HepG2 (cell line): ENCODE measurements around the gene CLPX. TPM values are rescaled to one million over a fixed set of nuclear protein-coding genes. Genes with fewer than 3 reads are reported as not detected.

Experiments
- CREM ChIP-seq, 2 experiments: sonication (generic) in 1 of 2; formaldehyde crosslinking in 1 of 2; IDR thresholded peaks; 2 replicates each; pipeline versions ENCODE4 v1.4.0 to v1.6.1; 2016 to 2020; ENCODE audit warnings: antibody characterized with exemption in 1 of 2, mild to moderate bottlenecking in 1 of 2, missing genetic modification reagents in 1 of 2
- CSRNP2 ChIP-seq: sonication (generic); formaldehyde crosslinking; conservative IDR thresholded peaks from 2 replicates; pipeline ENCODE4 v1.8.0; 2022; ENCODE audit warnings: low read depth, missing genetic modification reagents
- ELF4 ChIP-seq: sonication (generic); formaldehyde crosslinking; IDR thresholded peaks from 2 replicates; pipeline ENCODE4 v1.5.0; 2020; ENCODE audit warnings: missing genetic modification reagents, mild to moderate bottlenecking, moderate library complexity, borderline replicate concordance
- FOSL2 ChIP-seq: sonication (generic); formaldehyde crosslinking; IDR thresholded peaks from 2 replicates; pipeline ENCODE4 v1.4.0; 2020; ENCODE audit warnings: missing genetic modification reagents
- HDAC1 ChIP-seq: sonication (generic); formaldehyde crosslinking; IDR thresholded peaks from 2 replicates; pipeline ENCODE4 v1.5.1; 2020; ENCODE audit warnings: mild to moderate bottlenecking, missing genetic modification reagents
- IRF2 ChIP-seq: IDR thresholded peaks from 2 replicates; pipeline ENCODE4 v1.6.1; 2018; ENCODE audit warnings: missing genetic modification reagents, missing compliant biosample characterization
- MTA3 ChIP-seq: sonication (generic); formaldehyde crosslinking; IDR thresholded peaks from 2 replicates; pipeline ENCODE4 v1.4.0; 2020; ENCODE audit warnings: missing genetic modification reagents
- MTF2 ChIP-seq: sonication (generic); formaldehyde crosslinking; IDR thresholded peaks from 2 replicates; pipeline ENCODE4 v1.5.0; 2020; ENCODE audit warnings: missing genetic modification reagents, borderline replicate concordance
- NONO ChIP-seq, 2 experiments: fragments of 450-650 bp in 1 of 2; sonication (generic) in 1 of 2; formaldehyde crosslinking in 1 of 2; IDR thresholded peaks in 1 of 2; conservative IDR thresholded peaks in 1 of 2; 2 replicates each; pipeline versions ENCODE4 v1.6.1 to v1.8.0; 2017 to 2022; ENCODE audit warnings: mild to moderate bottlenecking in 1 of 2, missing genetic modification reagents in 1 of 2, moderate library complexity in 1 of 2
- POGK ChIP-seq: sonication (generic); formaldehyde crosslinking; conservative IDR thresholded peaks from 2 replicates; pipeline ENCODE4 v1.8.0; 2022; ENCODE audit warnings: mild to moderate bottlenecking, moderate library complexity, missing genetic modification reagents
- RBM39 ChIP-seq: fragments of 200-400 bp; formaldehyde crosslinking; IDR thresholded peaks from one replicate; pipeline ENCODE4 v1.6.1; 2018; ENCODE audit warnings: antibody characterized with exemption, mild to moderate bottlenecking, low read depth, low read length; ENCODE audit not compliant: poor library complexity, severe bottlenecking
- SALL1 ChIP-seq: sonication (generic); formaldehyde crosslinking; IDR thresholded peaks from 2 replicates; pipeline ENCODE4 v1.8.0; 2022; ENCODE audit warnings: mild to moderate bottlenecking, missing genetic modification reagents
- ZFP82 ChIP-seq: sonication (generic); formaldehyde crosslinking; IDR thresholded peaks from 2 replicates; pipeline ENCODE4 v1.5.1; 2020; ENCODE audit warnings: mild to moderate bottlenecking, missing genetic modification reagents, borderline replicate concordance
- ZNF546 ChIP-seq: sonication (generic); formaldehyde crosslinking; conservative IDR thresholded peaks from 2 replicates; pipeline ENCODE4 v1.8.1; 2023; ENCODE audit warnings: mild to moderate bottlenecking, missing genetic modification reagents
- ZSCAN12 ChIP-seq: sonication (generic); formaldehyde crosslinking; IDR thresholded peaks from 2 replicates; pipeline ENCODE4 v1.9.0; 2021; ENCODE audit warnings: mild to moderate bottlenecking, missing genetic modification reagents
- polyA plus RNA-seq, 8 experiments: library from polyadenylated mRNA; depleted of rRNA in 3 of 8; stranded (reverse) in 7 of 8; unstranded in 1 of 8; fragments of >200 nt; fragmentation: Illumina TruSeq in 4 of 8; extraction: Trizol in 4 of 8; gene quantifications; 2 replicates each; pipeline versions ENCODE4 v1.2.1 to v1.2.3, GENCODE V29; 2011 to 2016; ENCODE audit warnings: low read depth in 4 of 8, missing spikeins in 1 of 8, mixed read lengths in 1 of 8; ENCODE audit not compliant: insufficient read depth in 1 of 8
- total RNA-seq, 5 experiments: library from RNA; depleted of rRNA; stranded (reverse); fragments of >200 nt; fragmentation: Illumina TruSeq; extraction: Trizol; gene quantifications; 2 replicates each; pipeline ENCODE4 v1.2.3, GENCODE V29; 2016; ENCODE audit warnings: low read depth in 1 of 5
- TF ChIP-seq, protein P1 (sequence below), 2 experiments: sonication (generic) in 1 of 2; formaldehyde crosslinking in 1 of 2; IDR thresholded peaks; 2 replicates each; pipeline versions ENCODE4 v1.4.0 to v1.6.1; 2018 to 2020; ENCODE audit warnings: missing genetic modification reagents in 2 of 2, borderline replicate concordance in 1 of 2, low read depth in 1 of 2, mild to moderate bottlenecking in 1 of 2, missing biosample characterization in 1 of 2
- TF ChIP-seq, protein P2 (sequence below): sonication (generic); formaldehyde crosslinking; IDR thresholded peaks from 2 replicates; pipeline ENCODE4 v1.4.0; 2020; ENCODE audit warnings: missing genetic modification reagents

CLPX gene
- total and polyA plus RNA-seq, 2 of the 13 experiments (the other 11 are each of a cell fraction or from before 2014, with no cell fraction given), result 33.9 to 61.3 TPM

DNA sequence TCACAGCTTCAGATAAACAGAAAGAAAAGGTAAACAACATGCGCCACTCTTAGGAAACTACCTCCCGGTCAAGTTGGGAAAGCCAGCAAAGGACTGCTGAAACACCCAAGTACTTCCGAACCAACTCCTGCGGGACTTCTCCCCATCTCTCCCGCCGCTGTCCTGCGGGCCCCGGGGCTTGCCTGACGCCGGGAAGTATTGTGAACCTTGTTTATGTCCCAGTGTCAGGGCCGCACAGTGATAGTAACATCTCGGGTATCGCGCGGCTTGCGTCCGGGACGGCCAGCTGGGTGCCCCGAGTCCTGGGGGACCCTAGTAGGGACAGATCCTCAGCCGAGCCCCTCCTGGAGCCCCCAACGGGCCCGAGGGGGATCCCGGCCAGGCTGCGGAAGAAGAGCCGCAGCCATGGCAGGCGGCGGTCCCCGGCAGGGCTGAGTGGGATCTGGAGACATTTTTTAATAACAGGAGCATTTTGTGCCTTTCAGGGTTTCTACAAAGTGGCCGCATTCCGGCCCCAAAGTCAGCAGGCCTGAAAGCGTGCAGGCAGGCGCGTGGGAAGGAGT lies 756 bp downstream of the CLPX start (continued):
- TF ChIP-seq, protein P1, sequence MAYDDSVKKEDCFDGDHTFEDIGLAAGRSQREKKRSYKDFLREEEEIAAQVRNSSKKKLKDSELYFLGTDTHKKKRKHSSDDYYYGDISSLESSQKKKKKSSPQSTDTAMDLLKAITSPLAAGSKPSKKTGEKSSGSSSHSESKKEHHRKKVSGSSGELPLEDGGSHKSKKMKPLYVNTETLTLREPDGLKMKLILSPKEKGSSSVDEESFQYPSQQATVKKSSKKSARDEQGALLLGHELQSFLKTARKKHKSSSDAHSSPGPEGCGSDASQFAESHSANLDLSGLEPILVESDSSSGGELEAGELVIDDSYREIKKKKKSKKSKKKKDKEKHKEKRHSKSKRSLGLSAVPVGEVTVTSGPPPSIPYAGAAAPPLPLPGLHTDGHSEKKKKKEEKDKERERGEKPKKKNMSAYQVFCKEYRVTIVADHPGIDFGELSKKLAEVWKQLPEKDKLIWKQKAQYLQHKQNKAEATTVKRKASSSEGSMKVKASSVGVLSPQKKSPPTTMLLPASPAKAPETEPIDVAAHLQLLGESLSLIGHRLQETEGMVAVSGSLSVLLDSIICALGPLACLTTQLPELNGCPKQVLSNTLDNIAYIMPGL (CRISPR knock-in tag; IDR thresholded peaks at IDR 0.05; ENCODE audit: borderline replicate concordance in 1 of 2, low read depth in 1 of 2), result 0 out of 4 replicates have a peak, but pooled peaks of 1 of the 2 experiments have one; percentile 25
- TF ChIP-seq HDAC1 (CRISPR knock-in tag) (peak; percentile 65), MTF2 (no peak), CSRNP2 (no peak), CREM (IDR thresholded peaks at IDR 0.05) (no peak), CREM (CRISPR knock-in tag; IDR thresholded peaks at IDR 0.05) (no peak), FOSL2 (CRISPR knock-in tag) (peak; percentile 4; the same call in 1 of the 2 replicates), IRF2 (CRISPR knock-in tag) (0 out of 2 replicates have a peak, but pooled peaks have one; percentile 12), ZSCAN12 (0 out of 2 replicates have a peak, but pooled peaks have one; percentile 58), ZNF546 (CRISPR knock-in tag) (no peak), ELF4 (no peak), SALL1 (CRISPR knock-in tag) (peak; percentile 36), ZFP82 (CRISPR knock-in tag) (no peak), NONO (IDR thresholded peaks at IDR 0.05) (no peak), NONO (CRISPR knock-in tag; conservative IDR thresholded peaks at IDR 0.05) (0 out of 2 replicates have a peak, but pooled peaks have one; percentile 4), MTA3 (CRISPR knock-in tag) (no peak), POGK (CRISPR knock-in tag) (0 out of 2 replicates have a peak, but pooled peaks have one; percentile 26), RBM39 (peak; percentile 16)
- TF ChIP-seq, protein P2, sequence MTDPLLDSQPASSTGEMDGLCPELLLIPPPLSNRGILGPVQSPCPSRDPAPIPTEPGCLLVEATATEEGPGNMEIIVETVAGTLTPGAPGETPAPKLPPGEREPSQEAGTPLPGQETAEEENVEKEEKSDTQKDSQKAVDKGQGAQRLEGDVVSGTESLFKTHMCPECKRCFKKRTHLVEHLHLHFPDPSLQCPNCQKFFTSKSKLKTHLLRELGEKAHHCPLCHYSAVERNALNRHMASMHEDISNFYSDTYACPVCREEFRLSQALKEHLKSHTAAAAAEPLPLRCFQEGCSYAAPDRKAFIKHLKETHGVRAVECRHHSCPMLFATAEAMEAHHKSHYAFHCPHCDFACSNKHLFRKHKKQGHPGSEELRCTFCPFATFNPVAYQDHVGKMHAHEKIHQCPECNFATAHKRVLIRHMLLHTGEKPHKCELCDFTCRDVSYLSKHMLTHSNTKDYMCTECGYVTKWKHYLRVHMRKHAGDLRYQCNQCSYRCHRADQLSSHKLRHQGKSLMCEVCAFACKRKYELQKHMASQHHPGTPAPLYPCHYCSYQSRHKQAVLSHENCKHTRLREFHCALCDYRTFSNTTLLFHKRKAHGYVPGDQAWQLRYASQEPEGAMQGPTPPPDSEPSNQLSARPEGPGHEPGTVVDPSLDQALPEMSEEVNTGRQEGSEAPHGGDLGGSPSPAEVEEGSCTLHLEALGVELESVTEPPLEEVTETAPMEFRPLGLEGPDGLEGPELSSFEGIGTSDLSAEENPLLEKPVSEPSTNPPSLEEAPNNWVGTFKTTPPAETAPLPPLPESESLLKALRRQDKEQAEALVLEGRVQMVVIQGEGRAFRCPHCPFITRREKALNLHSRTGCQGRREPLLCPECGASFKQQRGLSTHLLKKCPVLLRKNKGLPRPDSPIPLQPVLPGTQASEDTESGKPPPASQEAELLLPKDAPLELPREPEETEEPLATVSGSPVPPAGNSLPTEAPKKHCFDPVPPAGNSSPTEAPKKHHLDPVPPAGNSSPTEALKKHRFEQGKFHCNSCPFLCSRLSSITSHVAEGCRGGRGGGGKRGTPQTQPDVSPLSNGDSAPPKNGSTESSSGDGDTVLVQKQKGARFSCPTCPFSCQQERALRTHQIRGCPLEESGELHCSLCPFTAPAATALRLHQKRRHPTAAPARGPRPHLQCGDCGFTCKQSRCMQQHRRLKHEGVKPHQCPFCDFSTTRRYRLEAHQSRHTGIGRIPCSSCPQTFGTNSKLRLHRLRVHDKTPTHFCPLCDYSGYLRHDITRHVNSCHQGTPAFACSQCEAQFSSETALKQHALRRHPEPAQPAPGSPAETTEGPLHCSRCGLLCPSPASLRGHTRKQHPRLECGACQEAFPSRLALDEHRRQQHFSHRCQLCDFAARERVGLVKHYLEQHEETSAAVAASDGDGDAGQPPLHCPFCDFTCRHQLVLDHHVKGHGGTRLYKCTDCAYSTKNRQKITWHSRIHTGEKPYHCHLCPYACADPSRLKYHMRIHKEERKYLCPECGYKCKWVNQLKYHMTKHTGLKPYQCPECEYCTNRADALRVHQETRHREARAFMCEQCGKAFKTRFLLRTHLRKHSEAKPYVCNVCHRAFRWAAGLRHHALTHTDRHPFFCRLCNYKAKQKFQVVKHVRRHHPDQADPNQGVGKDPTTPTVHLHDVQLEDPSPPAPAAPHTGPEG, result peak; percentile 43; the same call in 1 of the 2 replicates
